ENCODE measurements around the gene RBPJ.

RBPJ gene

DNA sequence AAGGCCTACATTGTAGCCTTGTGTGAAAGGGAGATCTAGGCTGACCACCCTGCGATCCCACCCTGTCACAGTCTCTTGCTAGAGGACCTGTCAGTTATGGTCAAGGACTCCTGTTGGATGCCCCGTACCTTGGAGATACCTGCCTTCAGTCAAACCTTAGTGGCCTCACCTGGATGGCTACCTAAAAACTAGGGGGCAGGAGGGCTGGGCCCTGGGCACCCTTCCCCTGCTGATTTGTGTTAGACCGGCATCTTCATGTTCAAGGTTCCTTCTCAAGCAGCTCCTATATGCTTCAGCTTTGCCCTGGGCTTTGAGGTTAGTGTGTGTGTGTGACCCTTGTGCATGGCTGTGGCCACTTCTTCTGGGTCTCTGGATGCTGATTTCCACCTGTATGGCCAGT is 134.1 kb downstream of the RBPJ start:
- no peak for DNase-seq

DNA sequence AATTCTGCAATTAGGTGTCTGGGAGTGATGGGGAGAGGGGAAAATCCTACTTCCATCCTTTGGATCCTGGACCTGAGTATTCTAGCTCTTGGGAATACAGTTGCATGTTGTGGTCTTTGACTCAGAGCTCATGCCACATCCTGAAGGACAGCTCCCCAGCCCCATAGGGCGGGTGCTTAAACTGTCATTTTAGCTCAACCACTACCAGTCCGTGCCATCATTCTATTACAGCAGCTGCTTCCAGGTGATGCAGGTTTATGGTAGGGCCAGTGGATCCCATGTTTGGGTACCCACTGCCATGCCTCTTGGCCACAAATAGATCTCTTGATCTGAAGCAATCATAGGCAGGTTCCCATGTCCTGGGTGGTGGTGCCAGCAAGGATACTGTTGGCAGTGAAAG is 134.8 kb downstream of the RBPJ start:
- no peak for DNase-seq

DNA sequence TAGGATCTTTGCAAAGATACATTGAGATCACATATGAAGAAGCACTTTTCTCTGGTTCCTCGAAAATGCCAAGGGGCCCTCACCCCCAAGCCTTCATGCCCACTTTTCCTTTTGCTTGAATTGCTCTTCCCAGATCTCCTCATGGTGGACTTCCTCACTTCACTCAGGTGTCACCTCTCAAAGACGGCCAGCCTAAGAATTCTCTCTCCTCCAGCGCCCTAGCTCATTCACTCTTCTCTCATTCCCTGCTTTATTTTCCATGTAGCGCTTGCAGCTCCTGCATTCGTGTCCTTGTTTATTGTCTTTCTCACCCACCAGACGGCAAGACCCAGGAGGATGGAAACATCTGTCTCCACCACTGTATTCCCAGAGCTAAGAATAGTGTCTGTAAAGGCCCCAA is 136.6 kb downstream of the RBPJ start:
- DNase-seq, result no peak

DNA sequence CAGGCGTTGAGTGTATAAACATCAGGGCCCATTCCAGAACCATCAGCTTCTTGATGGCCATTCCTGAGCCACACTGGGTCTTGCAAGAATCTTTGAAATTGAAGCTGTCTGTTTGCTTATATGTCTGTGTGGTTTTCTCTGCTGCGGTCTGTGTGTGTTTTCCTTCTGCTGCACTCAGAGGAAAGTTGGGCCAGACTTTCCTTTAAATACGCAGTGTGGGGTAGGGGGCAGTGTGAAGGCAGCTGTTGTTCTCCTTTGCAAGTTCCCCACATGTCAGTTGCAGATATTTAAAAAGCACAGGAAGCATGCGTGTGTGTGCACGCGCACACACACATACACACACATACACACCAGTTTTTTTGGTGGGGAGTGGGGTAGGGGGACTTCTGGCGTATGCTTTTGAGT is 137.3 kb downstream of the RBPJ start:
- no peak for DNase-seq

DNA sequence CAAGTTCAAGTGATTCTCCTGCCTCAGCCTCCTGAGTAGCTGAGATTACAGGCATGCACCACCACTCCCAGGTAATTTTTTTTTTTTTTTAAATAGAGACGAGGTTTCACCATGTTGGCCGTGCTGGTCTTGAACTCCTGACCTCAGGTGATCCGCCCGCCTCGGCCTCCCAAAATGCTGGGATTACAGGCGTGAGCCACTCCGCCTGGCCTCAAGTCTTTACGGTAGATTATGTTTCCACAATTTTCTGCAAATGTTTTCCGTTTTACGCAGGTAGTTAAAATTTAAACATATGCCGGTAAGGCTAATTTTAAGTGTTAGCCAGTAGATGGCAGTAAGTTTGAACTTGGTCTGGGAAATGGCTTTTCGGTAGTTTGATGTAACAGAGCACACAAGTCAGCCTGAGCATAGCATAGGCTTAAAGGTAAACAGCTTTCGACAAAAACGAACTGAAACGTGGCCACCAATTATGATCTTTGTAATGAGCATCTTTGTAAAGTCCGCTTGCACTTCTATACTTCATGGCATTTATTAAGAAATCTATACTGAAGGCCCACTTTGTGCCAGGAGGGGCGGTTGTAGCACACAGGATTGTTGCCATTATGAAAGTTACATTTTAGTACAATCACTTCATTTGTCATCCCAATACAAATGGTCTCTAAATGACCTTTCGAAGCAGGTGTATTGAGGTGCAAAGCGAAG is 138.4 kb downstream of the RBPJ start:
- DNase-seq, result peak in 1 of 58 donors; percentile 5

DNA sequence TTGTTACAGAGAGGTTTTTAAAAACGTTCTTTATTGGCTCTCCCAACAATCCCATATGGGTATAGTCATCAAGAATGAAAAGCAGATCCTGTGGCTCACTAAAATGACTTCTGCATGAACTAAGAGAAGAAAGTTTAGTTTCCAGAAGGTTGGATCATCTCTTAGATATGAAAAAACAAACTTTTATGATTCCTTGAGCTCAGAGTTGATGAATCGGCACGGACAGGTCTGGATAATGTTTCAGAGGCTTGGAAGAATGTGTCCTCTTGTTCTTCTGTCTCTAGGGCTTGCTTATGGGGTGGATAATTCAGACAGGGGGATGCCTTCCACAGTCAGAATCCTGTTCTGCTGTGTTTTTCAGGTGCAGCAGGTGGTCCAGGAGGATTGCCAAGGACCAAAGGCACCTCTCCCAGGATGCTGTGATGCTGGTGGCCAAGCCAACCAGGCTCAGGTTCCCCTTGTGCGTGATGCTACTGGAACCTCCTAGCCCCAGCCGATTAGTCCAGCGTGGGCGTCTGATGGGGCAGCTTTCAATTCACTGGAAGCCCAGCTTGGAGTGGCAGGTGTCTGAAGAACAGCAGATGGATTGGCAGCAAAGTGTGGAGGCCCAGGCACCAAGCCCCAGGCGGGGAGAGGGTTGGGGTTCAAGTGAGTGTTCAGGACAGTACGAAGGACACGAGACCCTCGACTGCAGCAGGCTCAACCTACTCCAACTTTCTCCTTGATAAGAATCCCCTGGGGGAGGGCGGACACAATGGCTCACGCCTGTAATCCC is 139.1 kb downstream of the RBPJ start:
- DNase-seq, result no peak

DNA sequence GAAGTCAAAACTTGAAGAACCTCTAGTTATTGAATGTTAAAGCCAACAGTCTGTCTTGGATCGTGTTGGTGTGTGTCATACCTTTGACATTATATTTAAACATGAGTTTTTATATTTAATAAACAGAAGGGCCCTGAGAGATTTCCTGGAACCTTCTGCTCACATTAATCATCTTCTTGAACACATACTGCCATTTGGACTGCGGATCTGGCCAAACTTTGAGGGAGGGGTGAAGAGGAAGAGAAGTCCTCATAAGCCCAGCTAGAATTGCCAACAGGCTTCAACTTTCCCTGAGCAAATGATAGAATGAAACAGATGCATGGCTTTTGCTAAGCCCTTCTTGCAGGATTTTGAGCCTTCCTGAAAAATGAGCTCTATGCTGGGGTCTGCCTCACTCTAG is 142.1 kb downstream of the RBPJ start:
- DNase-seq, result no peak

DNA sequence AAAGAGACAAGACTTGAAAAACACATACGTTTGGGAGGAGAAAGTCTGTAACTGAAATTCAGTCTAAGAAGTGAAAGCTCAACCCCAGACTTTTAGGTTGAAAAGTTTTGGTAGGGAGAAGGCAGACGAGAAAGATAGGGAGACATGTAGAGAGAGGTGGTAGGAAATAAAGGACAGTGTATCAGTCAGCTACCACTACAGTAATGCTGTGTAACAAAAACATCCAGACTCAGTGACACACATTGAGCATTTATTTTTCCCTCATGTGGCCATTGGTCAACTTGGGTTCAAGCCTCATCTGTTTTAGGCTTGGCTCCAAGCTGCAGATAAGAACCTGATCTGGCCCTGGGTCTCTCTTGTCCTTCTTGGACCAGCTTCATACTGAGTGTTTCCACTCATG is 142.6 kb downstream of the RBPJ start:
- DNase-seq, result no peak

DNA sequence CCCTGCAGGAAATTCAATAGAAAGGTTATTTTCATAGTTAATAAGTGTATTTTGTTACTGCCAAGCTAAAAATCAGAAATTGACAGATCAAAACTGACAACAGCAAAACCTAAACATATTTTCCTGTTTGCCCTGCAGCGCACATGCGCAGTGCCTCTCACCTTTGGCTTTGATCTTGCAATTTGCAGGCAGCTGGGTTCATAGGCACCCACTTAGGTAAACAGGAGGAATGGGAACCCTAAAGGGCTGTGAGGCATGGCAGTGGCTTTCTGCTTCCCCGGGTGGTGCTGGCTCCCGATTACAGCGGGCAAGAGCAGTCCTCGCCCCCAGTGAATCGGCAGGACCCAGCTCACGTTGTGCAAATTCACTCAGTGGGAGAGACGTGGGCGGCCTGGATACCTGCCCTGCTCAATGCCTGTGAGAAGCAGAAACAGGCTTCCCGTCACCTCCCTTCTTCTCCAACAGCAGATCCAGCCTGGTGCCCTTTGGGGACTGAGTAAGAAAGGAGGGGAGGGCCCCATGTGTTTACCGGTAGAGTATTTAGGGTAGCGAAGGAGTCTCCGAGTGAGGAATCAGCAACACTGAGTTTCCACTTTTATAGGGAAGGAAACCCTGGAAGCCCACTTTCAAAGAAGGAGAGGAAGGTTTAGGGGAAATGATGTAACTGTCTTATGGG is 143.7 kb downstream of the RBPJ start:
- no peak for DNase-seq

DNA sequence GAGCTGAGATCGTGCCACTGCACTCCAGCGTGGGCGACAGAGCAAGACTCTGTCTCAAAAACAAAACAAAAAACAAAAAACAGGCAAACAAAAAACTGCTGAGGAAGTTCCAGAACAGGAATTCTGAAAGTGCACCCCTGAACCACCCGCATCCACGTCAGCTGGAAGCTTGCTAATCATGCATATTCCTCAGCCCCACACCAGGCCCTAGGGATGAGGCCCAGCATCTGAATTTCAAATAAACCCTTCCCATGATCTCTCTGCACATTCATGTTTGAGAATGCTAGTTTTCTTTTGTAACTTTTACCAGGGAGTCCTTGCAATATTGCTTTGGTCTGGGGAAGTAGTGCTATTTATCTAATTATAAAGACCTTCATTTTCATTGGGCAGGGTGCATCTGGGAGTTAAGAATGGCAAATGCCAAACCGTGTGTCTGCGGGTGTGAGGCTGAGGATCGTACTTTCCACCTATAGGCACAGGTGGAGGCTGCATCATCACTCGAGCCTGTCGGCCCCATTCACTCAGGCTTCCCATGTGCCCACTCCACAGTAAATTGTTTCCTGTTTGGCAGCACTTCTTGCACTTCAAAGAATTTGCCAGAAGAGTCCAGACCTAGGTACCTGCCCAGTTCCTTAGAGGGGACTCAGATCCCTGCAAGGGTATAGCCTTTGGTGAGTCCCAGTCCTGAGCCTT is 145.9 kb downstream of the RBPJ start:
- no peak for DNase-seq

DNA sequence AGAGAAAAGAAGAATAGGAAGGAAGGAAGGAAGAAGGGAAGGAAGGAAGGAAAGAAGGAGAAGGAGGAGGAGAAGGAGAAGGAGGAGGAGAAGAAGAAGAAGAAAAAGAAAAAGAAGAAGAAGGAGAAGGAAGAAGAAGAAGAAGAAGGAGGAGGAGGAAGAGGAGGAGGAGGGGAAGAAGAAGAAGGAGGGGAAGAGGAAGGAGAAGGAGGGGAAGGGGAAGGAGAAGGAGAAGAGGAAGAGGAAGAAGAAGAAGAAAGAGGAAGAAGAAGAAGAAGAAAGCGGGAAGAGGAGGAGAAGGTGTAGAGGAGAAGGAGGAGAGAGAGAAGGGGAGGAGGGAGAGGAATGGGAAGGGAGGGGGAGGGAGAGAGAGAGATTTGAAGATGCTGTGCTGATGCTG is 146.9 kb downstream of the RBPJ start:
- no peak for DNase-seq

DNA sequence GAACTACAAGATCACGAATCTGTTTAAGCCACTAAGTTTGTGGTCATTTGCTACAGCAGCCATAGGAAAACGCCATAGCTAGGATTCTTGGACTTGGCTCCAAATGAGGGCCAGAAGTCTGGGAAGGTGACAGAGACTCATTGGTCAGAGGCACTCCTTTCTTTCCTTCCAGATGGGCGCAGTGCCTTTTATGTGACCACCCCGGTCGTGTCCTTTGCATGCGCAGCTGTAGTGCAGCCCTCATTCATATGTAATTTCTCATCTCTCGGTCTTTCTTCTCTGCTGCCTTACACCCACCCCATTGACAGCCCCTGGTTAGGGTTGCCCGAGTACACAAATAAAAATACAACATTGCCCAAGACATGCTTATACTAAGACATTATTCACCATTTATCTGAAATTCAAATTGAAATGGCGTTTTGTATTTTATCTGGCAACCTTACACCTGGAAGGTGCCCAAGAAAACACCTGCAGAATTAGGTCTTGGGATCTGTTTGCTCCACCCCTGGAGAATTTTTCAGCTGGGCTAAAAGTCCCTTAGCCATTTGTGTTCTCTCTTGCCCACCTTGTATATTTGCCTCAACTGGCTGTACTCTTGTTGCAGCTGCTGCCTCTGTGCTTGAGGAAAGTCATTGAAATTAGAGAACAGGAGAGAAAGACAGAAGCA is 147.6 kb downstream of the RBPJ start:
- no peak for DNase-seq

DNA sequence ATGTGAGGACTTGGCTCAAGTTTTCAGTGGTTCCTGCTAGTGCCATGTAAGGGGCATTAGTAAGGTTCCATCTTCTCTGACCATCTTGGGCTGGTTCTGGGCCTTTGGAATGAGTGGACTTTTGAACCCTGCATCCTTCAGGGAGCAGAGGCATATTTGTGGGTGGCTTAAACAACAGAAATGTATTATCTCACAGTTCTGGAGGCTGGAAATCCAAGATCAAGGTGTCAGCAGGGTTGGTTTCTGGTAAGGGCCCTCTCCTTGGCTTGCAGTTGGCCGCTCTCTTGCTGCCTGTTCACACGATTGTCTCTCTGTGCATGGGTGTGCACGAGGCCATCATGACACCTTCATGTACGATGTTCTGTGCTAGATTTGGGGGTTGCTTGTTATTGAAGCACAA is 148.2 kb downstream of the RBPJ start:
- DNase-seq, result no peak

DNA sequence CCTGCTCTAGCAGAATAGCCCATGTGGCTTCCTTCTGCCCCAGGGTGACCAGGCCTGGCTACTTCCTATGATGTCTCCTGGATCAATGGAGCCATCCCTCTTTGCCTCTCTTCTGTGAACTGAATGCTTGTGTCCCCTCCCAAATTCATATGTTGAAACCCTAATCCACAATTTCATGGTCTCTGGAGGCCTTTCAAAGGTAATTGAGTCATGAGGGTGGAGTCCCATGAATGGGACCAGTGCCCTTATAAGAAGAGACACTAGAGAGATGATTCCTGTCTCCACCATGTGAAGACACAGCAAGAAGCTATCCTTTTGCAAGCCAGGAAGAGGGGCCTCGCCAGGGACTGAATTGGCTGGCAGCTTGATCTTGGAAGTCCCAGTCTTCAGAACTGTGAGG is 151.1 kb downstream of the RBPJ start:
- no peak for DNase-seq

DNA sequence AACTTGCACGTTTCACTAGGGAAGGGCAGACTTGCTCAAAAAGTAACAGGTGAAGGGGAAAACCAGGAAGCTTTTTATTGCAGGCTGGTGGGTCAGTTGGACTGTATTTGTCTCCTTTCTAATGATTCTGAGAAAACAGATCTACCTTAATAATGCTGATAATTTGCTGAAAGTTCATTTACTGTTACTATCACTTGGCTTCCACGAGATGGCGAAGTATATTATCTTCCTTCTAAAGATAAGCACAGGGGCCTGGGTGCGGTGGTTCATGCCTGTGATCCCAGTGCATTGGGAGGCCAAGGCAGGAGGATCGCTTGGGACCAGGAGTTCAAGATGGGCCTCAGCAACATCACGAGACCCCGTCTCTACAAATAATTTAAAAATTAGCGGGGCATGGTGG is 153.1 kb downstream of the RBPJ start:
- DNase-seq, result no peak

DNA sequence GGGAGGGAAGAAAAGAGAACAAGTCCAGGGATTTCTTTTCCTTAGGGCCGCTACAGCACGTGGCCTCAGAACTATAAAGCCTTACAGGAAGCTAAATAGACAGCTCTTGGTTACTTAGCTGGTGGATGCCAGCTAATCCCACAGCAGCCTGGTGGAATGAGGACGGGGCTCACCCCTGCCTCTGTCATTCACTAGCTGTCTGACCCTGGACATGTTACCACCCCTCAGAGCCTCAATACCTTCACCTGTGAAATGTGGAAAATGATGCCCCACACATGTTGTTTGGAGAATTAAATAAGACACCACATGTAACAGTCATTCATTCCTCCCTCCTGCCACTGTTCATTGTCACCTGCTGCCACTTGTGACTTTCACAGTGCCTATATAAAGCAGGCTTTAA is 153.7 kb downstream of the RBPJ start:
- DNase-seq, result no peak

DNA sequence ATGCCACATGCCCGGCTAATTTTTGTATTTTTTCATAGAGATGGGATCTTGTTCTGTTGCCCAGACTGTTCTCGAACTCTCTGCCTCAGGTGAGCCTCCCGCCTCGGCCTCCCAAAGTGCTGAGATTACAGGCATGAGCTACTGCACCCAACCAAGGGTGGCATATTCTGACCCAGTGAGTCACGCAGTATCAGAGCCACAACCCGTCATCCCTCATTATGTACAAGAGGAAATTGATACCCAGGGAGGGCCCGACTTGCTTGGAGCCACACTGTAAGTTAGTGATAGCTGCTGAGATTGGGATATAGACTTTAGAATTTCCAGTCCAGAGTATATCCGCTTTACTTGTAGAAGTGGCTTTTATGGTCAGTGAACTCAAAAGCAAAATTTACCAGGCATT is 154.9 kb downstream of the RBPJ start:
- no peak for DNase-seq

DNA sequence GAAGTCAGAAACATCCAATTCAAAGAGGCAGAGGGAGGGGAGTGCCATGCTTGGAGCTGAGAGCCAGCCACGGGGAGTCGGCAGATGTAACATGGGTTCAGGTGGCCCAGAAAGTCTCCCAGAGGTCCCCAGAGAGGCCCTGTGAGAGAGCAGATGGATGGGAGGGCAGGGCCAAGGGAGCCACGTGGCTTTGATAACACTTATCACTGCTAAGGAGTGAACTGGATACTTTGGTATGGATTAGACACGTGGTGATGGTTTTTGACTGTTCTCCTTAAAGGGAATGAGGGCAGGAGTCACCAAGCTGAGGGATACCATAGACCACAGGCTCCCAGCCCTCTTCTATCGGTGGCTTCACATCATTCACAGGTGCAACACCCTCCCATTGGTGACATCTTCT is 155.7 kb downstream of the RBPJ start:
- no peak for DNase-seq

DNA sequence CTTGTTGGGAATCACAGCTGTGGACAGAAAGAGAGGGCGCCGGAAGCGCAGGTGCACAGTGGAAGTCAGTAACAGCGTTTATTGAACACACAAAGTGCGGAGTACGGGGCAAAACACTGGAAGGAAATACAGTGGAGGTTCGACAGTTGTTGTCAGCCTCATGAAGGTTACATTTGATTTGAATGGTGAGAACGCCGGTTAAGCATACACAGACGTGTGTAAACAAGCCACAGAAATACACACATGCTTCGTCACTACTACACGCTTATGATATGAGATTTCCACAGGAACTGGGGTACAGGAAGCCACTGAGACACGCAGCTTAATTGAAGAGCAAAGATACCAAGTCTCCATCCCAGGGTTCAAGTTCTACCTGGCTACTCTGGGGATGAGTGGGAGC is 157.5 kb downstream of the RBPJ start:
- no peak for DNase-seq

DNA sequence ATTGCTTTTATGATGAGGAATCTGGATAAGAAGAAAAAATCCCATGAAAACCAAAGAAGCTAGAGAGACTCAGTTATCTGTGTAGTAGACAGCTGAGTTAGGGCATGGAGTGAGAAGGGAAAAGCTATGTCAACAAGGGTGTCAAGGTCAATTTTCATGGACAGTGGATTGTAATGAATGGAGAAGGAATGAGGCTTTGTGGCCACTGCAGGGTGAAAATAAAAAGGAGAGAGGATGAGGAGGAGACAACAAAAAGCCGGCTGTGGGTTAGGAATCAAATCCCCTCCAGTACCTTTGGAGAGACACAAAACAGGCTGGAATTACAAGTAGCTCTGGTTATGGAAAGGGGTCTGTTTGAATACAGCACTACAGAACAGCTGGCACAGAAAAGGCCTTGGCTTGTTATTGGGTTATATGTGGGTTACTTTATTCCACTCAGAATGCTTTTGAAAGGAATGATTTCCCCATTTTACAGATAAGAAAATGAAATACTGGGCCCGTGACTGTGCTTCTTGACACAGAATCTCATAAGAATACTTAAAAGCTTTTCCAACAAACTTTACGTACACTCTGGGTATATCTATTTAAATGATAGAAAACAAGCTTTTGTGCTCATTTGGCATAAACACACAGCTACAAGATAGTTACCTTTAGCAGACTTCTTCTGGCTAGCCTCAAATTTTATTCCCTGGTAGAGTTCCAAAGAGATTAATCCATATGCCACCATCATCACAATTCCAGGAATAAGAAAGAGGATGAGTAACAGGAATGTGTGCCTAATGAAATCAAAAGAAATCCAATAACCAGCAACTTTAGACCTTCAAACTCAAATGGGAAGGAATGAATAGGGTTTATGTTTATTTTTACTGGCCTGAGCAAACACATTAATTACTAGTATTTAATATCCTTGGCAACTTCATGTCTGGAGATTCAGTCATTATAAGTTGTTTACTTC is 162.0 kb downstream of the RBPJ start:
- no peak for DNase-seq

All from anterior cingulate cortex (tissue), 58 donors.